H1 (cell line): ENCODE measurements around the gene LAX1. TPM values are rescaled to one million over a fixed set of nuclear protein-coding genes. Genes with fewer than 3 reads are reported as not detected.

Source experiments
- CTCF ChIA-PET: fragments of 300-600 bp; sonication (Branson Sonifier 250); formaldehyde crosslinking; loops from one replicate; lab custom pipeline; 2021; ENCODE audit not compliant: partially characterized antibody; lab: Charles Lee
- POLR2A ChIA-PET: fragments of 300-600 bp; sonication (Branson Sonifier 250); formaldehyde crosslinking; loops from one replicate; lab custom pipeline; 2021; ENCODE audit warnings: inconsistent platforms; ENCODE audit not compliant: partially characterized antibody; lab: Charles Lee
- DNase-seq, 2 experiments: peaks; one replicate each; pipeline versions ENCODE4 v3.0.0 to v3.0.0-alpha.2; 2010 to 2022; ENCODE audit warnings: low spot score in 2 of 2, low read depth in 1 of 2, mixed read lengths in 1 of 2
- FAIRE-seq: peaks from 2 replicates; lab custom pipeline; 2011; peaks lifted over from hg19 to GRCh38; lab: Jason Lieb, UNC
- H2AFZ ChIP-seq: 2 replicates; pipeline ENCODE4 v1.8.1; 2012; ENCODE audit warnings: low read length, inconsistent platforms
- H2AK5ac ChIP-seq: 2 replicates; pipeline ENCODE4 v1.6.1; 2013; ENCODE audit warnings: low read depth, low read length
- H2BK120ac ChIP-seq: replicated peaks from 2 replicates; pipeline ENCODE3; 2013; ENCODE audit warnings: low read depth, low read length, inconsistent platforms
- H2BK12ac ChIP-seq: 2 replicates; pipeline ENCODE4 v1.6.1; 2013; ENCODE audit warnings: low read depth, low read length
- H2BK15ac ChIP-seq: 2 replicates; pipeline ENCODE4 v1.6.1; 2013; ENCODE audit warnings: low read length
- H2BK20ac ChIP-seq: 2 replicates; pipeline ENCODE4 v1.6.1; 2013; ENCODE audit warnings: low read length
- H2BK5ac ChIP-seq: 2 replicates; pipeline ENCODE4 v1.6.1; 2013; ENCODE audit warnings: low read depth, low read length
- H3K14ac ChIP-seq: 2 replicates; pipeline ENCODE4 v1.6.1; 2013; ENCODE audit warnings: inconsistent platforms; ENCODE audit not compliant: insufficient read length
- H3K18ac ChIP-seq: 2 replicates; pipeline ENCODE4 v1.6.1; 2013; ENCODE audit warnings: low read length; ENCODE audit errors: extremely low read depth
- H3K23ac ChIP-seq: 2 replicates; pipeline ENCODE4 v1.6.1; 2013; ENCODE audit warnings: inconsistent platforms; ENCODE audit not compliant: insufficient read length
- H3K23me2 ChIP-seq: 2 replicates; pipeline ENCODE4 v1.6.1; 2013; ENCODE audit warnings: low read depth, low read length
- H3K27ac ChIP-seq: 2 replicates; pipeline ENCODE4 v1.6.1; 2011; ENCODE audit warnings: low read depth, low read length, inconsistent platforms
- H3K27me3 ChIP-seq, 4 experiments: replicated peaks in 1 of 4; 1 replicate in 1 of 4; 2 replicates in 3 of 4; pipeline versions ENCODE4 v1.6.1 to v1.8.1; 2011 to 2013; ENCODE audit warnings: low read length in 3 of 4, mild to moderate bottlenecking in 3 of 4, inconsistent platforms in 2 of 4, mixed read lengths in 2 of 4, moderate library complexity in 1 of 4; ENCODE audit not compliant: control insufficient read depth in 3 of 4, insufficient read depth in 3 of 4; ENCODE audit errors: extremely low read depth in 1 of 4
- H3K36me3 ChIP-seq, 4 experiments: 2 replicates each; pipeline versions ENCODE4 v1.6.1 to v1.8.1; 2011 to 2013; ENCODE audit warnings: mild to moderate bottlenecking in 4 of 4, low read length in 3 of 4, moderate library complexity in 2 of 4, control low read depth in 1 of 4, inconsistent platforms in 1 of 4; ENCODE audit not compliant: insufficient read depth in 4 of 4, control insufficient read depth in 2 of 4
- H3K4ac ChIP-seq: replicated peaks from 2 replicates; pipeline ENCODE3; 2013; ENCODE audit warnings: low read length, low read depth, mixed read lengths, inconsistent platforms; ENCODE audit not compliant: insufficient read length
- H3K4me1 ChIP-seq, 4 experiments: replicated peaks in 1 of 4; 1 replicate in 1 of 4; 2 replicates in 3 of 4; pipeline versions ENCODE4 v1.6.1 to v1.8.1; 2011 to 2013; ENCODE audit warnings: low read length in 3 of 4, inconsistent platforms in 2 of 4, mixed read lengths in 1 of 4; ENCODE audit not compliant: insufficient read depth in 4 of 4, control insufficient read depth in 3 of 4
- H3K4me2 ChIP-seq, 2 experiments: 2 replicates each; pipeline versions ENCODE4 v1.6.1 to v1.8.1; 2011 to 2013; ENCODE audit warnings: low read depth in 2 of 2, low read length in 2 of 2, control low read depth in 1 of 2, inconsistent platforms in 1 of 2, mild to moderate bottlenecking in 1 of 2; ENCODE audit not compliant: insufficient read depth in 1 of 2
- H3K4me3 ChIP-seq, 4 experiments: fragments of 200-600, 300-600 bp in 1 of 4; sonication (generic), shearing (Covaris generic), sonication (Bioruptor Twin) in 1 of 4; 2 replicates each; pipeline versions ENCODE4 v1.5.1 to v1.8.1; 2011 to 2016; ENCODE audit warnings: low read length in 4 of 4, low read depth in 3 of 4, control low read depth in 2 of 4, inconsistent platforms in 2 of 4, mild to moderate bottlenecking in 2 of 4, mixed read lengths in 1 of 4, moderate library complexity in 1 of 4; ENCODE audit not compliant: insufficient read depth in 2 of 4; ENCODE audit errors: extremely low read depth in 1 of 4
- H3K56ac ChIP-seq: replicated peaks from 2 replicates; pipeline ENCODE3; 2013; ENCODE audit warnings: low read depth, mild to moderate bottlenecking, mixed read lengths, low read length, inconsistent platforms; ENCODE audit not compliant: insufficient read length
- H3K79me1 ChIP-seq: 2 replicates; pipeline ENCODE4 v1.6.1; 2013; ENCODE audit warnings: low read depth, low read length, control low read depth
- H3K79me2 ChIP-seq, 2 experiments: 2 replicates each; pipeline versions ENCODE4 v1.6.1 to v1.8.1; 2012 to 2013; ENCODE audit warnings: low read length in 2 of 2, mild to moderate bottlenecking in 2 of 2, inconsistent platforms in 1 of 2; ENCODE audit not compliant: insufficient read depth in 2 of 2, control insufficient read depth in 1 of 2
- H3K9ac ChIP-seq, 4 experiments: replicated peaks in 1 of 4; 1 replicate in 1 of 4; 2 replicates in 3 of 4; pipeline versions ENCODE4 v1.6.1 to v1.8.1; 2011 to 2013; ENCODE audit warnings: low read depth in 3 of 4, low read length in 3 of 4, control low read depth in 2 of 4, mild to moderate bottlenecking in 2 of 4, moderate library complexity in 2 of 4, inconsistent platforms in 1 of 4; ENCODE audit errors: extremely low read depth in 1 of 4
- H3K9me3 ChIP-seq, 2 experiments: 2 replicates each; pipeline versions ENCODE4 v1.6.1 to v1.8.1; 2012 to 2013; ENCODE audit warnings: mild to moderate bottlenecking in 2 of 2, moderate library complexity in 2 of 2, control low read depth in 1 of 2, inconsistent platforms in 1 of 2, low read depth in 1 of 2, low read length in 1 of 2, mixed read lengths in 1 of 2; ENCODE audit not compliant: insufficient read depth in 2 of 2
- H4K20me1 ChIP-seq, 2 experiments: replicated peaks in 1 of 2; 2 replicates each; pipeline versions ENCODE3 to v1.8.1; 2011 to 2013; ENCODE audit warnings: inconsistent platforms in 2 of 2, low read length in 2 of 2, mild to moderate bottlenecking in 1 of 2; ENCODE audit not compliant: insufficient read depth in 2 of 2, control insufficient read depth in 1 of 2
- H4K5ac ChIP-seq: 2 replicates; pipeline ENCODE4 v1.6.1; 2013; ENCODE audit warnings: low read length, low read depth, mixed read lengths, inconsistent platforms; ENCODE audit not compliant: insufficient read length
- H4K8ac ChIP-seq: 2 replicates; pipeline ENCODE4 v1.8.0; 2013; ENCODE audit warnings: mild to moderate bottlenecking, moderate library complexity, low read length, inconsistent platforms; ENCODE audit not compliant: insufficient read depth; ENCODE audit errors: extremely low read depth
- H4K91ac ChIP-seq: replicated peaks from 2 replicates; pipeline ENCODE3; 2013; ENCODE audit warnings: low read length, mixed read lengths, inconsistent platforms; ENCODE audit not compliant: insufficient read length
- BRCA1 ChIP-seq: IDR thresholded peaks from 2 replicates; pipeline ENCODE4 v1.6.1; 2012; ENCODE audit warnings: low read depth, low read length, improper control_type of control experiment
- CBX5 ChIP-seq: fragments of 300-800, 300-1000 bp; sonication (generic); IDR thresholded peaks from 2 replicates; pipeline ENCODE4 v1.7.1; 2016; ENCODE audit warnings: antibody characterized with exemption, low read length, low read depth
- E2F6 ChIP-seq: IDR thresholded peaks from 2 replicates; pipeline ENCODE4 v1.6.1; 2012; ENCODE audit warnings: inconsistent platforms
- EGR1 ChIP-seq: IDR thresholded peaks from 2 replicates; pipeline ENCODE4 v1.6.1; 2011; ENCODE audit warnings: low read depth, low read length, borderline replicate concordance
- EP300 ChIP-seq, 2 experiments: IDR thresholded peaks; 1 replicate in 1 of 2; 2 replicates in 1 of 2; pipeline ENCODE4 v1.6.1; 2011 to 2012; ENCODE audit warnings: low read depth in 2 of 2, low read length in 2 of 2, mild to moderate bottlenecking in 2 of 2, borderline replicate concordance in 1 of 2, inconsistent platforms in 1 of 2, moderate library complexity in 1 of 2
- KDM1A ChIP-seq: fragments of 200-600, 300-600 bp; sonication (generic); IDR thresholded peaks from 2 replicates; pipeline ENCODE4 v1.7.1; 2016; ENCODE audit warnings: mild to moderate bottlenecking, low read length, borderline replicate concordance
- POLR2A ChIP-seq, 2 experiments: IDR thresholded peaks; 1 replicate in 1 of 2; 2 replicates in 1 of 2; pipeline ENCODE4 v1.6.1; 2011; ENCODE audit warnings: low read depth in 2 of 2, low read length in 2 of 2, mild to moderate bottlenecking in 2 of 2; ENCODE audit errors: control extremely low read depth in 1 of 2
- POLR2AphosphoS5 ChIP-seq: IDR thresholded peaks from 2 replicates; pipeline ENCODE4 v1.6.1; 2011; ENCODE audit warnings: low read depth, low read length
- RFX5 ChIP-seq: IDR thresholded peaks from 2 replicates; pipeline ENCODE4 v1.6.1; 2011; ENCODE audit warnings: low read depth, low read length, improper control_type of control experiment, borderline replicate concordance
- SRF ChIP-seq: IDR thresholded peaks from 2 replicates; pipeline ENCODE4 v1.6.1; 2011; ENCODE audit warnings: mild to moderate bottlenecking, low read depth, low read length, moderate library complexity
- TBP ChIP-seq: IDR thresholded peaks from 2 replicates; pipeline ENCODE4 v1.6.1; 2011; ENCODE audit warnings: low read depth, low read length, improper control_type of control experiment
- WGBS, 2 experiments: shearing (Covaris generic) in 1 of 2; methylation state at CpG; one replicate each; pipeline versions ENCODE4 v1.1.6 to v1.1.7; 2013 to 2015; ENCODE audit warnings: low lambda C conversion rate in 2 of 2, mixed read lengths in 2 of 2, inconsistent platforms in 1 of 2, low coverage in 1 of 2, missing lambda C conversion rate in 1 of 2; ENCODE audit not compliant: insufficient replicate concordance in 2 of 2, insufficient coverage in 1 of 2, insufficient read length in 1 of 2; ENCODE audit errors: extremely low coverage in 1 of 2, missing lambda C conversion rate in 1 of 2; 5-methylcytosine and 5-hydroxymethylcytosine counted together
- polyA plus RNA-seq, 7 experiments: library from polyadenylated mRNA; depleted of rRNA in 3 of 7; stranded (reverse) in 5 of 7; unstranded in 2 of 7; fragments of >200 nt in 5 of 7; fragments of 200-250 nt in 2 of 7; gene quantifications; 1 replicate in 5 of 7; 2 replicates in 1 of 7; 4 replicates in 1 of 7; pipeline versions ENCODE4 v1.2.1 to v1.2.3, GENCODE V29; 2011 to 2013; ENCODE audit warnings: missing spikeins in 2 of 7, mixed read lengths in 2 of 7
- total RNA-seq: library from RNA; stranded (reverse); fragmentation: NEBNext Ultra II Directional; extraction: Animal tissue kit (Norgen Biotek cat#: 25700); gene quantifications from 2 replicates; pipeline ENCODE4 v1.2.1, GENCODE V29; 2021

The LAX1 gene
- total and polyA plus RNA-seq, 2 of the 8 experiments (the other 6 are each of a cell fraction or from before 2014, with no cell fraction given), result 0.11 TPM; not detected in 1

DNA sequence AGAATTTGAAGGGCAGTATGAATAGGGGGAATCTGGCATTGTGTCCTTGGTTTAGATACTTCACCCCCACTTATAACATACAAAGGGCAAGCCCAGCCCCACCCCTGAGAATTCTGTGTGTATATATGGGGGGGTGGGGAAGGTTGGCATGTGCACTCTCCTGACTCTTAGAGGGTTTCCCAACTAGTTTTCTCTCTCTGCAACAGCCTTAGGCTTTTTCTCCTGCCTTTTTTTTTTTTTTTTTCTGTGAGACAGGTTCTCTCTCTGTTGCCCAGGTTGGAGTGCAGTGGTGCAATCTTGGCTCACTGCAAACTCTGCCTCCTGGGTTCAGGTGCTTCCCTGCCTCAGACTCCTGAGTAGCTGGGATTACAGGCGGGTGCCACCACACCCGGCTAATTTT lies 27.5 kb downstream of the LAX1 start:
- Histone ChIP-seq H3K27me3 (no peaks in the 10 kb centered on the region), H2AFZ (no peak overlapping the region), H3K4me1 (peaks cover 2 to 13% (median 4%) of the 10 kb centered on the region in 4 experiments; a peak in 5 of 7 replicates), H2BK15ac (no peak overlapping the region), H3K9me3 (no peaks in the 10 kb centered on the region), H4K5ac (no peak overlapping the region), H3K14ac (no peak overlapping the region), H2BK20ac (no peak overlapping the region), H2BK12ac (no peak overlapping the region), H4K8ac (no peak overlapping the region), H3K79me2 (peaks cover 8 to 13% of the 10 kb centered on the region in 2 experiments), H3K36me3 (peaks cover 0 to 5% (median 3%) of the 10 kb centered on the region in 4 experiments; a peak in 3 of 8 replicates), H3K23me2 (no peaks in the 10 kb centered on the region), H2BK5ac (no peak overlapping the region), H3K27ac (no peak overlapping the region), H3K4me2 (no peak overlapping the region), H2AK5ac (no peak overlapping the region), H3K4me3 (no peak overlapping the region), H3K56ac (no peak overlapping the region), H3K9ac (no peak overlapping the region), H3K79me1 (no peaks in the 10 kb centered on the region), H3K4ac (no peak overlapping the region), H4K91ac (no peak overlapping the region), H4K20me1 (no peaks in the 10 kb centered on the region), H3K18ac (no peak overlapping the region), H2BK120ac (no peak overlapping the region), H3K23ac (no peak overlapping the region)
- TF ChIP-seq EP300 (IDR thresholded peaks at IDR 0.05; ENCODE audit: borderline replicate concordance in 1 of 2, low read depth in 2 of 2, low read length in 2 of 2) (no peak), SRF (no peak), POLR2A (IDR thresholded peaks at IDR 0.05; ENCODE audit: control extremely low read depth in 1 of 2, low read depth in 2 of 2, low read length in 2 of 2) (no peak), CBX5 (no peak), POLR2AphosphoS5 (no peak), RFX5 (no peak), E2F6 (no peak), BRCA1 (no peak), KDM1A (no peak), TBP (no peak), EGR1 (no peak)
- ChIA-PET POLR2A (no interaction called here), CTCF (interaction anchor here (0.6 to 1.3 kb wide), 2 partner anchors 58 to 567 kb away, joined by 3 to 6 read pairs; no protein-coding TSS in a partner anchor)
- DNase-seq (no peak), FAIRE-seq (no peak)
- WGBS, 2 experiments, result 100% methylated on average over 2 of the region's 2 CpGs; no CpG with 5 or more reads in 1 of the 2 experiments
